SU-DHL-6 (cell line): ENCODE results near the gene PTRH1.

Source experiments
- H2AFZ ChIP-seq: fragments of 200-600 bp; sonication (generic); 2 replicates; pipeline ENCODE4 v1.6.1; 2014; ENCODE audit warnings: low read depth, mild to moderate bottlenecking, moderate library complexity, mixed read lengths, antibody characterized with exemption, low read length; ENCODE audit not compliant: severe bottlenecking
- H3F3A ChIP-seq: fragments of 200-600 bp; shearing (Covaris generic); 2 replicates; pipeline ENCODE4 v1.6.0; 2016; ENCODE audit warnings: antibody characterized with exemption, mild to moderate bottlenecking; ENCODE audit not compliant: insufficient read depth
- H3K27ac ChIP-seq: fragments of 200-600 bp; sonication (generic); 2 replicates; pipeline ENCODE4 v1.5.1; 2016; ENCODE audit warnings: low read depth, mild to moderate bottlenecking, low read length, moderate library complexity, mixed read lengths
- H3K27me3 ChIP-seq: fragments of 200-600 bp; sonication (generic), shearing (Covaris generic); 2 replicates; pipeline ENCODE4 v1.6.0; 2014; ENCODE audit warnings: mild to moderate bottlenecking, low read length
- H3K36me3 ChIP-seq: fragments of 200-600 bp; sonication (generic); 2 replicates; pipeline ENCODE4 v1.6.1; 2014; ENCODE audit warnings: mild to moderate bottlenecking, low read length, mixed read lengths
- H3K4me2 ChIP-seq: fragments of 300-600, 200-600 bp; shearing (Covaris generic), sonication (generic); 2 replicates; pipeline ENCODE4 v1.6.0; 2014; ENCODE audit warnings: low read length, low read depth, mild to moderate bottlenecking; ENCODE audit not compliant: poor library complexity, severe bottlenecking
- H3K4me3 ChIP-seq: fragments of 200-600 bp; sonication (generic); 2 replicates; pipeline ENCODE4 v1.5.1; 2014; ENCODE audit warnings: antibody characterized with exemption, low read length, mild to moderate bottlenecking, mixed read lengths; ENCODE audit not compliant: insufficient read depth, poor library complexity, severe bottlenecking
- H3K79me2 ChIP-seq: fragments of 200-600 bp; sonication (generic); 2 replicates; pipeline ENCODE4 v1.6.1; 2014; ENCODE audit warnings: mild to moderate bottlenecking, low read length, moderate library complexity; ENCODE audit not compliant: insufficient read depth
- H3K9ac ChIP-seq: fragments of 200-600 bp; sonication (generic); 2 replicates; pipeline ENCODE4 v1.7.0; 2014; ENCODE audit warnings: mild to moderate bottlenecking, low read length
- H3K9me2 ChIP-seq: fragments of 200-600 bp; sonication (generic); replicated peaks from 2 replicates; pipeline ENCODE4 v1.6.1; 2014; ENCODE audit warnings: low read length; ENCODE audit not compliant: insufficient read depth
- H3K9me3 ChIP-seq: fragments of 200-600 bp; sonication (generic); 2 replicates; pipeline ENCODE4 v1.6.1; 2014; ENCODE audit warnings: low read length, mixed read lengths; ENCODE audit not compliant: insufficient read depth
- H4K20me1 ChIP-seq: fragments of 200-600 bp; sonication (generic); 2 replicates; pipeline ENCODE4 v1.6.1; 2014; ENCODE audit warnings: low read depth, mild to moderate bottlenecking, antibody characterized with exemption, low read length, moderate library complexity, mixed read lengths
- CTCF ChIP-seq: fragments of 200-600 bp; sonication (generic); IDR thresholded peaks from one replicate; pipeline ENCODE4 v1.5.1; 2017; ENCODE audit warnings: antibody characterized with exemption, mild to moderate bottlenecking, low read length, moderate library complexity; ENCODE audit not compliant: insufficient read depth, poor library complexity, severe bottlenecking
- EZH2phosphoT487 ChIP-seq: fragments of 200-600 bp; sonication (generic), shearing (Covaris generic); conservative IDR thresholded peaks from 2 replicates; pipeline ENCODE4 v1.6.1; 2018; ENCODE audit warnings: mild to moderate bottlenecking, antibody characterized with exemption, low read length, moderate library complexity, mixed read lengths

The PTRH1 gene

GRCh38 chr9:127700594-127701255 lies 14.7 kb downstream of the PTRH1 start:
- H3K4me3 ChIP-seq, result no peak overlapping the region
- no peaks in the 10 kb centered on the region for H3F3A ChIP-seq

GRCh38 chr9:127700140-127700539 lies 15.3 kb downstream of the PTRH1 start:
- no peaks in the 10 kb centered on the region for H3K9me2 ChIP-seq
- no peaks in the 10 kb centered on the region for H3K9me3 ChIP-seq
- H3K4me3 ChIP-seq, result no peak overlapping the region
- H3K27ac ChIP-seq, result no peak overlapping the region
- no peaks in the 10 kb centered on the region for H3K27me3 ChIP-seq
- H3K36me3 ChIP-seq, result no peaks in the 10 kb centered on the region
- H3F3A ChIP-seq, result no peaks in the 10 kb centered on the region
- no peak for TF ChIP-seq EZH2phosphoT487
- no peak for TF ChIP-seq CTCF
- no peak overlapping the region for H3K4me2 ChIP-seq
- H3K79me2 ChIP-seq, result no peaks in the 10 kb centered on the region
- H2AFZ ChIP-seq, result peak overlapping the region; percentile 28
- H3K9ac ChIP-seq, result no peak overlapping the region
- H4K20me1 ChIP-seq, result no peaks in the 10 kb centered on the region

More at GRCh38 chr9:127700594-127701255, 14.7 kb downstream of the PTRH1 start:
- no peak for TF ChIP-seq CTCF
- Histone ChIP-seq H3K36me3 (no peaks in the 10 kb centered on the region), H3K79me2 (no peaks in the 10 kb centered on the region), H3K9me3 (no peaks in the 10 kb centered on the region), H4K20me1 (no peaks in the 10 kb centered on the region), H3K27ac (no peak overlapping the region), H3K27me3 (no peaks in the 10 kb centered on the region), H3K9me2 (no peaks in the 10 kb centered on the region), H2AFZ (no peak overlapping the region), H3K9ac (no peak overlapping the region), H3K4me2 (no peak overlapping the region)

GRCh38 chr9:127698985-127699670 lies 16.3 kb downstream of the PTRH1 start:
- Histone ChIP-seq H3K27me3 (no peaks in the 10 kb centered on the region), H3K4me2 (peak overlapping the region; percentile 45), H3K9me3 (no peaks in the 10 kb centered on the region), H3K27ac (no peak overlapping the region), H4K20me1 (no peaks in the 10 kb centered on the region), H3K9ac (peak overlapping the region; percentile 22; the same call in 1 of the 2 replicates), H3K36me3 (no peaks in the 10 kb centered on the region), H3F3A (no peaks in the 10 kb centered on the region), H3K4me3 (no peak overlapping the region), H3K9me2 (no peaks in the 10 kb centered on the region), H3K79me2 (no peaks in the 10 kb centered on the region), H2AFZ (peak overlapping the region; percentile 58)
- no peak for TF ChIP-seq EZH2phosphoT487

GRCh38 chr9:127698386-127698785 lies 17.1 kb downstream of the PTRH1 start:
- no peaks in the 10 kb centered on the region for H3K36me3 ChIP-seq
- H2AFZ ChIP-seq, result no peak overlapping the region
- H3F3A ChIP-seq, result no peaks in the 10 kb centered on the region
- no peak overlapping the region for H3K9ac ChIP-seq
- H3K9me3 ChIP-seq, result no peaks in the 10 kb centered on the region
- TF ChIP-seq EZH2phosphoT487 (no peak), CTCF (no peak)
- H4K20me1 ChIP-seq, result no peaks in the 10 kb centered on the region
- no peak overlapping the region for H3K4me3 ChIP-seq
- H3K79me2 ChIP-seq, result no peaks in the 10 kb centered on the region
- H3K27ac ChIP-seq, result no peak overlapping the region
- no peaks in the 10 kb centered on the region for H3K9me2 ChIP-seq
- no peaks in the 10 kb centered on the region for H3K27me3 ChIP-seq
- H3K4me2 ChIP-seq, result no peak overlapping the region
